Mesenchymal stem cell (in vitro differentiated cells and primary cell): ENCODE measurements around the gene WIPF3.

Experiments
- DNase-seq: peaks from one replicate; pipeline ENCODE4 v3.0.0-alpha.2; 2013
- H2AFZ ChIP-seq: one replicate; pipeline ENCODE4 v1.6.1; 2013; ENCODE audit warnings: low read depth, mild to moderate bottlenecking, control low read depth, inconsistent platforms, low read length, moderate library complexity
- H2AK5ac ChIP-seq: 2 replicates; pipeline ENCODE4 v1.6.1; 2013; ENCODE audit warnings: low read length, moderate library complexity, mild to moderate bottlenecking, inconsistent platforms; ENCODE audit not compliant: severe bottlenecking
- H2BK120ac ChIP-seq: one replicate; pipeline ENCODE4 v1.6.1; 2013; ENCODE audit warnings: low read depth, mild to moderate bottlenecking, inconsistent platforms, low read length, moderate library complexity
- H2BK12ac ChIP-seq, 2 experiments: one replicate each; pipeline ENCODE4 v1.6.1; 2013; ENCODE audit warnings: inconsistent platforms in 2 of 2, low read length in 2 of 2, mild to moderate bottlenecking in 2 of 2, moderate library complexity in 2 of 2, control low read depth in 1 of 2
- H2BK15ac ChIP-seq: one replicate; pipeline ENCODE4 v1.6.1; 2013; ENCODE audit warnings: mild to moderate bottlenecking, low read depth, inconsistent platforms; ENCODE audit not compliant: poor library complexity, severe bottlenecking
- H2BK5ac ChIP-seq: 2 replicates; pipeline ENCODE4 v1.6.1; 2013; ENCODE audit warnings: low read depth, mild to moderate bottlenecking, low read length, control low read depth, inconsistent platforms; ENCODE audit not compliant: poor library complexity, severe bottlenecking
- H3K14ac ChIP-seq, 2 experiments: one replicate each; pipeline ENCODE4 v1.6.1; 2013; ENCODE audit warnings: inconsistent platforms in 2 of 2, low read length in 2 of 2, control low read depth in 1 of 2, mild to moderate bottlenecking in 1 of 2, moderate library complexity in 1 of 2
- H3K18ac ChIP-seq, 2 experiments: one replicate each; pipeline ENCODE4 v1.6.1; 2013; ENCODE audit warnings: inconsistent platforms in 2 of 2, low read length in 2 of 2, control low read depth in 1 of 2, low read depth in 1 of 2, mild to moderate bottlenecking in 1 of 2
- H3K23ac ChIP-seq, 2 experiments: one replicate each; pipeline ENCODE4 v1.6.1; 2013; ENCODE audit warnings: inconsistent platforms in 2 of 2, low read length in 2 of 2, mild to moderate bottlenecking in 2 of 2, moderate library complexity in 2 of 2, control low read depth in 1 of 2
- H3K27ac ChIP-seq: 2 replicates; pipeline ENCODE4 v1.5.1; 2013; ENCODE audit warnings: mild to moderate bottlenecking, moderate library complexity, low read length, control low read depth, inconsistent platforms; ENCODE audit not compliant: poor library complexity, severe bottlenecking
- H3K27me3 ChIP-seq, 2 experiments: 2 replicates each; pipeline versions ENCODE4 v1.6.1 to v1.7.0; 2013; ENCODE audit warnings: low read length in 2 of 2, mild to moderate bottlenecking in 2 of 2, moderate library complexity in 2 of 2, control low read depth in 1 of 2, inconsistent platforms in 1 of 2; ENCODE audit not compliant: control insufficient read depth in 1 of 2, insufficient read depth in 1 of 2
- H3K36me3 ChIP-seq, 2 experiments: 2 replicates each; pipeline versions ENCODE4 v1.6.1 to v1.7.0; 2013; ENCODE audit warnings: low read length in 2 of 2, control low read depth in 1 of 2, inconsistent platforms in 1 of 2, low read depth in 1 of 2, mild to moderate bottlenecking in 1 of 2; ENCODE audit not compliant: insufficient read depth in 2 of 2, control insufficient read depth in 1 of 2
- H3K4ac ChIP-seq, 2 experiments: one replicate each; pipeline ENCODE4 v1.6.1; 2013; ENCODE audit warnings: inconsistent platforms in 2 of 2, low read length in 2 of 2, mild to moderate bottlenecking in 2 of 2, moderate library complexity in 2 of 2, control low read depth in 1 of 2, low read depth in 1 of 2
- H3K4me1 ChIP-seq: 2 replicates; pipeline ENCODE4 v1.6.1; 2013; ENCODE audit warnings: low read depth, low read length, control low read depth; ENCODE audit not compliant: control insufficient read depth, insufficient read depth
- H3K4me2 ChIP-seq: 2 replicates; pipeline ENCODE4 v1.6.1; 2013; ENCODE audit warnings: low read length, mild to moderate bottlenecking, inconsistent platforms; ENCODE audit not compliant: poor library complexity, severe bottlenecking
- H3K4me3 ChIP-seq, 2 experiments: 2 replicates each; pipeline versions ENCODE4 v1.5.1 to v1.7.0; 2013; ENCODE audit warnings: low read length in 2 of 2, mild to moderate bottlenecking in 2 of 2, control low read depth in 1 of 2, low read depth in 1 of 2; ENCODE audit not compliant: insufficient read depth in 1 of 2
- H3K79me1 ChIP-seq: replicated peaks from 2 replicates; pipeline ENCODE4 v1.6.1; 2013; ENCODE audit warnings: mild to moderate bottlenecking, control low read depth, low read length, inconsistent platforms; ENCODE audit not compliant: poor library complexity, severe bottlenecking
- H3K9ac ChIP-seq: 2 replicates; pipeline ENCODE4 v1.7.0; 2013; ENCODE audit warnings: mild to moderate bottlenecking, low read length, moderate library complexity
- H3K9me3 ChIP-seq: 2 replicates; pipeline ENCODE4 v1.7.0; 2013; ENCODE audit warnings: mild to moderate bottlenecking, low read length; ENCODE audit not compliant: control insufficient read depth
- H4K8ac ChIP-seq: one replicate; pipeline ENCODE4 v1.6.1; 2013; ENCODE audit warnings: inconsistent platforms, mild to moderate bottlenecking, low read length, moderate library complexity
- H4K91ac ChIP-seq: one replicate; pipeline ENCODE4 v1.6.1; 2013; ENCODE audit warnings: mild to moderate bottlenecking, low read length, inconsistent platforms
- WGBS: methylation state at CpG from one replicate; pipeline ENCODE4 v1.1.7; 2013; ENCODE audit warnings: mixed read lengths; 5-methylcytosine and 5-hydroxymethylcytosine counted together

The WIPF3 gene

GRCh38 chr7:29926741-29927140 is 120.4 kb downstream of the WIPF3 start:
- WGBS = 87% methylated on average over 3 of the region's 5 CpGs
- no peak overlapping the region for H2AK5ac ChIP-seq

DNA sequence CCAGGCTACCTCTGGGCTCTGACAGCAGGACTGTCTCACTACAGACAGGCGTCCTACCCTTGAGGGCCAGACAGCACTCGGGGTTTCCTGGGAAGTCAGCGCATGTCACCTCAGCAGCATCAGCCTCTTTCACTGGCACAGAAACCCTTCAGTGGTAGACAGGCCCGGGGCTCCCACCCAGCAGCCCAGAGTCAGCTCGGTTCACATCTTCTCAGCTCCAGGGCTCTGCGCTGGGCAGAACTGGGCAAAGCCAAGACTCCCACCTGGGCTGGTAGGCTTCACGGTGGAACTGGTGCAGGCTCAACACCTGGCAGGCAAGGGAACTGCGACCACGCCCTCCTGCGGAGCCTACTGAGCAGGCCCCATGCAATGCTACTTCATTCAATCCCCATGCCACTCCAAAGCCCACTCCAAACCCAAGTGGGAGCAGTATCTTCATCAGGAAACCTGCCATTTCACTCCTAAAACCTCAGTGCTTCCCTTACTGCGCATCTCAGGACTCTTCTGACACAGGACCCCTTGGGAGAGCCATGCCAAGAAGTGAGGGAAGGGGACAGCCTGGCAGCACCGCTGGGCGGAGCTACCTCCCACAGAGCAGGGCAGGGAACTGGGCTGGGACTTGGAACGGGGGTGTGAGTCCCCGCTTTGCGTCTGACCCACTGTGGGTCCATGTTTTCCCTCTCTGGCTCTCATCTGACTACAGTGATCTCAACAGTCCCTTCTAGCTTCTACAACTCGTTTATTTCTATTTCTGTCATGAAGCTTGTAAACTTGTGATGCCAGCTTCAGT is 122.9 kb downstream of the WIPF3 start:
- H3K27ac ChIP-seq = no peak overlapping the region
- H3K36me3 ChIP-seq = peaks cover 42 to 64% of the 10 kb centered on the region in 2 experiments
- H4K91ac ChIP-seq = no peak overlapping the region
- H3K9me3 ChIP-seq = no peaks in the 10 kb centered on the region
- H3K23ac ChIP-seq = peak overlapping the region in 1 of 2 experiments; percentile 34
- H3K14ac ChIP-seq = peak overlapping the region in 1 of 2 experiments; percentile 87
- H2BK120ac ChIP-seq = no peak overlapping the region
- no peak overlapping the region for H4K8ac ChIP-seq
- peaks cover 8% of the 10 kb centered on the region for H3K4me1 ChIP-seq
- H3K27me3 ChIP-seq = no peaks in the 10 kb centered on the region
- WGBS = 90% methylated on average over 16 of the region's 17 CpGs
- peaks cover 43% of the 10 kb centered on the region for H3K79me1 ChIP-seq
- H3K4me3 ChIP-seq = peak overlapping the region in 1 of 2 experiments; percentile 20
- no peak overlapping the region for H3K4me2 ChIP-seq
- no peak overlapping the region for H2BK12ac ChIP-seq
- H3K4ac ChIP-seq = no peak overlapping the region
- no peak for DNase-seq
- H2BK5ac ChIP-seq = no peak overlapping the region
- no peak overlapping the region for H2BK15ac ChIP-seq
- H2AK5ac ChIP-seq = no peak overlapping the region
- no peak overlapping the region for H2AFZ ChIP-seq
- no peak overlapping the region for H3K18ac ChIP-seq
- no peak overlapping the region for H3K9ac ChIP-seq

More at GRCh38 chr7:29926741-29927140, 120.4 kb downstream of the WIPF3 start:
- Histone ChIP-seq H3K9ac (no peak overlapping the region), H3K4me2 (no peak overlapping the region), H4K8ac (no peak overlapping the region), H2BK5ac (no peak overlapping the region), H3K4me3 (no peak overlapping the region), H3K27ac (no peak overlapping the region), H3K18ac (no peak overlapping the region), H2AFZ (no peak overlapping the region), H3K14ac (no peak overlapping the region), H3K27me3 (no peaks in the 10 kb centered on the region), H3K9me3 (no peaks in the 10 kb centered on the region), H3K79me1 (peaks cover 42% of the 10 kb centered on the region), H3K4ac (no peak overlapping the region), H4K91ac (no peak overlapping the region), H2BK120ac (no peak overlapping the region), H3K4me1 (peaks cover 13% of the 10 kb centered on the region), H2BK15ac (no peak overlapping the region), H3K23ac (no peak overlapping the region), H3K36me3 (peaks cover 55 to 78% of the 10 kb centered on the region in 2 experiments), H2BK12ac (no peak overlapping the region)
- DNase-seq = no peak

- Histone ChIP-seq H3K36me3 (peaks cover 33 to 73% of the 10 kb centered on the region in 2 experiments), H2BK120ac (no peak overlapping the region), H3K27me3 (no peaks in the 10 kb centered on the region), H3K4me3 (no peak overlapping the region), H2BK12ac (no peak overlapping the region), H3K23ac (no peak overlapping the region), H2AK5ac (peak overlapping the region; percentile 62), H2AFZ (no peak overlapping the region), H4K91ac (no peak overlapping the region), H3K9me3 (no peaks in the 10 kb centered on the region), H3K79me1 (peaks cover 29% of the 10 kb centered on the region), H3K4me1 (peaks cover 4% of the 10 kb centered on the region), H3K18ac (no peak overlapping the region), H3K27ac (peak overlapping the region; percentile 26), H3K9ac (no peak overlapping the region), H2BK15ac (no peak overlapping the region), H3K4ac (no peak overlapping the region), H3K4me2 (no peak overlapping the region), H2BK5ac (no peak overlapping the region), H4K8ac (no peak overlapping the region), H3K14ac (no peak overlapping the region)
- 100% methylated on average over 2 of the region's 2 CpGs for WGBS
- no peak for DNase-seq
Observed at GRCh38 chr7:29935111-29935510, 128.8 kb downstream of the WIPF3 start.

DNA sequence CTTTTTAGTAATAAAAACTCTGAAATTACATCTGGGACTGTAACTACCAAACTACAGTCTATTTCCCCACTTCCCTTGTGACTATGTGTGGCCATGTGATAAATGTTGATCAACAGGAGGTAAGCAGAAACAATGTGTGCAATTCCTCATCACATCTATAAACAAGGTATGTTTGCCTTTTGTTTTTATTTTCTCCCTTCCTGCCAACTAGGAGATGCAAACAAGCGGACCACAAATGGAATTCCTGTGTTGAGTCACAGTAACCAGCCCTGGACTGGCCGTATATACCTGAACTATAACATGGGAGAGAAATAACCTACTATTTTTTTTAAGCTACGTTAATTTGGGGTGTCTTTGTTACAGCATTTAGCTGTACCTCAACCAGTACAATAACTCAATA is 130.8 kb downstream of the WIPF3 start:
- Histone ChIP-seq H3K4ac (no peak overlapping the region), H3K27me3 (no peaks in the 10 kb centered on the region), H4K8ac (no peak overlapping the region), H3K4me3 (no peak overlapping the region), H3K9me3 (no peaks in the 10 kb centered on the region), H2AK5ac (no peak overlapping the region), H2BK15ac (no peak overlapping the region), H3K4me2 (no peak overlapping the region), H2BK5ac (no peak overlapping the region), H3K9ac (no peak overlapping the region), H3K27ac (no peak overlapping the region), H2BK120ac (no peak overlapping the region), H3K4me1 (peaks cover 2% of the 10 kb centered on the region), H3K14ac (no peak overlapping the region), H3K23ac (no peak overlapping the region), H3K36me3 (peaks cover 29 to 85% of the 10 kb centered on the region in 2 experiments), H3K18ac (no peak overlapping the region), H4K91ac (no peak overlapping the region), H3K79me1 (peaks cover 26% of the 10 kb centered on the region), H2AFZ (no peak overlapping the region), H2BK12ac (no peak overlapping the region)
- 87% methylated on average over 2 of the region's 3 CpGs for WGBS
- DNase-seq = peak; percentile 18
